HL-60 (cell line): Measurements from ENCODE around the gene MVP.

Source experiments
- DNase-seq, 2 experiments: peaks; one replicate each; pipeline ENCODE4 v3.0.0-alpha.2; 2010 to 2020; ENCODE audit warnings: low read depth in 1 of 2, low spot score in 1 of 2
- H3K27ac ChIP-seq: fragments of 250-450 bp; sonication (Bioruptor Pico); replicated peaks from 2 replicates; pipeline ENCODE4 v1.5.1; 2020; ENCODE audit warnings: mild to moderate bottlenecking, moderate library complexity
- H3K27me3 ChIP-seq: fragments of 250-450 bp; sonication (Bioruptor Pico); 2 replicates; pipeline ENCODE4 v1.5.1; 2021; ENCODE audit warnings: mild to moderate bottlenecking, moderate library complexity; ENCODE audit not compliant: insufficient read depth, poor library complexity, severe bottlenecking
- H3K4me3 ChIP-seq: replicated peaks from 2 replicates; pipeline ENCODE4 v1.5.1; 2011; ENCODE audit warnings: mild to moderate bottlenecking, control low read depth, low read length; ENCODE audit not compliant: insufficient read depth
- GABPA ChIP-seq: IDR thresholded peaks from 2 replicates; pipeline ENCODE4 v1.6.1; 2012; ENCODE audit warnings: low read depth
- POLR2AphosphoS5 ChIP-seq: IDR thresholded peaks from 2 replicates; pipeline ENCODE4 v1.6.1; 2012; ENCODE audit warnings: low read depth
- SPI1 ChIP-seq: IDR thresholded peaks from 2 replicates; pipeline ENCODE4 v1.6.1; 2012; ENCODE audit warnings: low read depth, mild to moderate bottlenecking, borderline replicate concordance
- TF ChIP-seq, protein P1 (sequence below): IDR thresholded peaks from 2 replicates; pipeline ENCODE4 v1.6.1; 2012; ENCODE audit warnings: low read depth; ENCODE audit not compliant: insufficient replicate concordance
- TF ChIP-seq, protein P2 (sequence below): IDR thresholded peaks from one replicate; pipeline ENCODE4 v1.5.1; 2011; ENCODE audit warnings: low read length, control low read depth, inconsistent platforms; ENCODE audit not compliant: insufficient read depth

Gene MVP

DNA sequence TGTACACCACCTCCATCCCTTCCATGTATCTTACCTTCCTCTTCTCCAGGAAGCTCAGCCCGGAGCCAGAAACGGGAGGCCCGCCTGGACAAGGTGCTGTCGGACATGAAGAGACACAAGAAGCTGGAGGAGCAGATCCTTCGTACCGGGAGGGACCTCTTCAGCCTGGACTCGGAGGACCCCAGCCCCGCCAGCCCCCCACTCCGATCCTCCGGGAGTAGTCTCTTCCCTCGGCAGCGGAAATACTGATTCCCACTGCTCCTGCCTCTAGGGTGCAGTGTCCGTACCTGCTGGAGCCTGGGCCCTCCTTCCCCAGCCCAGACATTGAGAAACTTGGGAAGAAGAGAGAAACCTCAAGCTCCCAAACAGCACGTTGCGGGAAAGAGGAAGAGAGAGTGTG lies 756 bp upstream of the MVP start:
- Histone ChIP-seq H3K27me3 (no peaks in the 10 kb centered on the region), H3K27ac (no peak overlapping the region), H3K4me3 (no peak overlapping the region)
- TF ChIP-seq POLR2AphosphoS5 (no peak), SPI1 (no peak), GABPA (no peak)
- TF ChIP-seq, protein P1, sequence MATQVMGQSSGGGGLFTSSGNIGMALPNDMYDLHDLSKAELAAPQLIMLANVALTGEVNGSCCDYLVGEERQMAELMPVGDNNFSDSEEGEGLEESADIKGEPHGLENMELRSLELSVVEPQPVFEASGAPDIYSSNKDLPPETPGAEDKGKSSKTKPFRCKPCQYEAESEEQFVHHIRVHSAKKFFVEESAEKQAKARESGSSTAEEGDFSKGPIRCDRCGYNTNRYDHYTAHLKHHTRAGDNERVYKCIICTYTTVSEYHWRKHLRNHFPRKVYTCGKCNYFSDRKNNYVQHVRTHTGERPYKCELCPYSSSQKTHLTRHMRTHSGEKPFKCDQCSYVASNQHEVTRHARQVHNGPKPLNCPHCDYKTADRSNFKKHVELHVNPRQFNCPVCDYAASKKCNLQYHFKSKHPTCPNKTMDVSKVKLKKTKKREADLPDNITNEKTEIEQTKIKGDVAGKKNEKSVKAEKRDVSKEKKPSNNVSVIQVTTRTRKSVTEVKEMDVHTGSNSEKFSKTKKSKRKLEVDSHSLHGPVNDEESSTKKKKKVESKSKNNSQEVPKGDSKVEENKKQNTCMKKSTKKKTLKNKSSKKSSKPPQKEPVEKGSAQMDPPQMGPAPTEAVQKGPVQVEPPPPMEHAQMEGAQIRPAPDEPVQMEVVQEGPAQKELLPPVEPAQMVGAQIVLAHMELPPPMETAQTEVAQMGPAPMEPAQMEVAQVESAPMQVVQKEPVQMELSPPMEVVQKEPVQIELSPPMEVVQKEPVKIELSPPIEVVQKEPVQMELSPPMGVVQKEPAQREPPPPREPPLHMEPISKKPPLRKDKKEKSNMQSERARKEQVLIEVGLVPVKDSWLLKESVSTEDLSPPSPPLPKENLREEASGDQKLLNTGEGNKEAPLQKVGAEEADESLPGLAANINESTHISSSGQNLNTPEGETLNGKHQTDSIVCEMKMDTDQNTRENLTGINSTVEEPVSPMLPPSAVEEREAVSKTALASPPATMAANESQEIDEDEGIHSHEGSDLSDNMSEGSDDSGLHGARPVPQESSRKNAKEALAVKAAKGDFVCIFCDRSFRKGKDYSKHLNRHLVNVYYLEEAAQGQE = no peak
- TF ChIP-seq, protein P2, sequence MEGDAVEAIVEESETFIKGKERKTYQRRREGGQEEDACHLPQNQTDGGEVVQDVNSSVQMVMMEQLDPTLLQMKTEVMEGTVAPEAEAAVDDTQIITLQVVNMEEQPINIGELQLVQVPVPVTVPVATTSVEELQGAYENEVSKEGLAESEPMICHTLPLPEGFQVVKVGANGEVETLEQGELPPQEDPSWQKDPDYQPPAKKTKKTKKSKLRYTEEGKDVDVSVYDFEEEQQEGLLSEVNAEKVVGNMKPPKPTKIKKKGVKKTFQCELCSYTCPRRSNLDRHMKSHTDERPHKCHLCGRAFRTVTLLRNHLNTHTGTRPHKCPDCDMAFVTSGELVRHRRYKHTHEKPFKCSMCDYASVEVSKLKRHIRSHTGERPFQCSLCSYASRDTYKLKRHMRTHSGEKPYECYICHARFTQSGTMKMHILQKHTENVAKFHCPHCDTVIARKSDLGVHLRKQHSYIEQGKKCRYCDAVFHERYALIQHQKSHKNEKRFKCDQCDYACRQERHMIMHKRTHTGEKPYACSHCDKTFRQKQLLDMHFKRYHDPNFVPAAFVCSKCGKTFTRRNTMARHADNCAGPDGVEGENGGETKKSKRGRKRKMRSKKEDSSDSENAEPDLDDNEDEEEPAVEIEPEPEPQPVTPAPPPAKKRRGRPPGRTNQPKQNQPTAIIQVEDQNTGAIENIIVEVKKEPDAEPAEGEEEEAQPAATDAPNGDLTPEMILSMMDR = no peak
- DNase-seq = no peak

DNA sequence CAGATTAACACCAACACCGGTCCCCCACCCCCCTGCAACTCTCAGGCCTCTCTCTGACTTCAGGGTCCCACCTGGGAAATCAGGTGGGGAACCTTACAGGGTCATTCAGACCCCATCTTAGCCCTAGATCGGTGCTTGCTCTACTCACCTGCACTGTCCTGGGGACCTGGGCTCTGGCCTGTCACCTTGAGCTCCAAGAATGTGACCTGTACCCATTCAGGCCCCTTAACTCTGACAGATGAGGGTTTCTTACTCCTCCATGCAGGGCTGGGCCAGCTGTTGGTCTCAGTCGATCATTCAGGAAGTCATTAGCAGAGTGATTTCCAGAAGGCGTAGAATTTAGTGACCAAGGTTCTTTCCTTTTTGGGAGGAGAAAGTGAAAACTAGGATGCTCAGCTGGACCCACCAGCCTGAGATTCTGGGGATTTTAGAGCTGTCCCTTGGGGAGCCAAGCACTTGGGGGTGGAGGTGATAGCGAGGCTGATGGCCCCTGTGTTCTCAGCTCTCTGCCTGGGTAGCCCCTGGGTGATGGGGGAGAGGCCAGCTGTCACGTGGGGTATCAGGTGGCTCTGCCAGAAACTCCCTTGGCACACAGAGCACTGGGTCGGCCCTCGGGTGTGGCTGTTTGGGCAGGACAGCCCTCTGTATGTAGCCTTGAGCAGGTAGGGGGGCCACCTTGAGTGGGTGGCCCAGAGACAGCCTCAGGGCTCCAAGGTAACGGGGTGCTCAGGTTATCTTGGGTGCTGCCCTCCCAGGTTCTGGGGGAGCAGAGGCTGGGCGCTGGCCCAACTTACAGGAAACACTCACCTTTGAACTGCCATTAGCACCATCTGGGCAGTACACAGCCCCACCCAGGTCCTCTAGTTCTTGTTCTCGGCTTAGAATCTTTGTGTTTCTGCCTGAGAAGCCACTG lies 724 bp downstream of the MVP start:
- Histone ChIP-seq H3K4me3 (peak overlapping the region; percentile 46), H3K27me3 (no peaks in the 10 kb centered on the region), H3K27ac (no peak overlapping the region)
- TF ChIP-seq SPI1 (no peak), POLR2AphosphoS5 (peak; percentile 27; the same call in 1 of the 2 replicates)
- no peak for DNase-seq

DNA sequence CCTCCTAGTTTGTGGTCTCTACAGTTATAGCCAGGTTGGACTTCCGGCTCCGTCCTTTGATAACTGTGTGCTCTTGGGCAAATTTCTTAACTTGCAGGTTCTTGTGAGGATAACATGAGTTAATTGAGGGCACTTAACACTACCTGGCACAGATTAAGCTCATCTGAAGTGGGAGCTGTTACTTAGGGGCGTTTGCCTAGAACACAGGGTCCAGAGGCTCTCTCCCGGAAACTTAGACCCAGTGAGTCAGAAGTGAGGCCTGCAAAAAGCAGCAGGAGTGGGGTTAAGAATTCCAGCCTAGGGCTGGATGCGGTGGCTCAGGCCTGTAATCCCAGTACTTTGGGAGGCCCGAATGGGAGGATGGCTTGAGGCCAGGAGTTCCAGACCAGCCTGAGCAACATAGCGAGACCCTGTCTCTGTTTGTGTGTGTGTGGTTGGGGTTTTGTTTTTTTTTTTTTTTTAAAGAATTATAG lies 1.4 kb downstream of the MVP start:
- no peak overlapping the region for H3K4me3 ChIP-seq
- no peak for DNase-seq
- H3K27ac ChIP-seq = no peak overlapping the region

More for the DNA sequence above, 1.4 kb downstream of the MVP start:
- TF ChIP-seq, protein P1 = no peak
- TF ChIP-seq GABPA (no peak), SPI1 (no peak), POLR2AphosphoS5 (no peak)
- TF ChIP-seq, protein P2 = no peak
- H3K27me3 ChIP-seq = no peaks in the 10 kb centered on the region
